Measurements from ENCODE around the gene ZFYVE1.

DNA sequence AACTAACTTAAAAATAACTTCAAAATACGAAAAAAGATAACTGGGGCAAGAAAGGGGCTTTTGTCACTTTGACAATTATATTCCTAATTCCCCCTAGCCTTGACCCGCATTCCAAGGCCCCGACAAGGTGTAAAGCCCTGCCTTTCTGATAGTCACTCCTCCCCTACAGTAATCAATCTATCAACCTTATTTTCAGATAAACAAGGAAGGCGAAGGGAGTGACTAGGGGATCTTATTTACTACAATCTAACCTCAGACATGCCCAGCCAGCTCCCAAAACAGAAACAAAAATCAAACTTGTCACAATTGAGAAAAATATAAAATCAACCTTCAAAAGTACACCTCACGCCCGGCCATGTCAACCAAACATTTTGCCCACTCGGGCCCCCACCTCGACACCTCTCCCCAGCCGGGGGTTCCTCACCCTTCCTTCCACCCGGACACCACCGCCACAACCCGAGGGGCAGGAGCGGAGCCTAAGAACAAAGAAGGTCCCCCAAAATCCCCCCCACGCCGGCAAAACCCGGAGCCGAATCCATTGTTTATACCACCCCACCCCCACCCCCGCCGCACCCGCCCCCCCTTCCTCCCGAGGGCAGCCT is 562 bp downstream of the ZFYVE1 start:
- TF ChIP-seq, protein P1, sequence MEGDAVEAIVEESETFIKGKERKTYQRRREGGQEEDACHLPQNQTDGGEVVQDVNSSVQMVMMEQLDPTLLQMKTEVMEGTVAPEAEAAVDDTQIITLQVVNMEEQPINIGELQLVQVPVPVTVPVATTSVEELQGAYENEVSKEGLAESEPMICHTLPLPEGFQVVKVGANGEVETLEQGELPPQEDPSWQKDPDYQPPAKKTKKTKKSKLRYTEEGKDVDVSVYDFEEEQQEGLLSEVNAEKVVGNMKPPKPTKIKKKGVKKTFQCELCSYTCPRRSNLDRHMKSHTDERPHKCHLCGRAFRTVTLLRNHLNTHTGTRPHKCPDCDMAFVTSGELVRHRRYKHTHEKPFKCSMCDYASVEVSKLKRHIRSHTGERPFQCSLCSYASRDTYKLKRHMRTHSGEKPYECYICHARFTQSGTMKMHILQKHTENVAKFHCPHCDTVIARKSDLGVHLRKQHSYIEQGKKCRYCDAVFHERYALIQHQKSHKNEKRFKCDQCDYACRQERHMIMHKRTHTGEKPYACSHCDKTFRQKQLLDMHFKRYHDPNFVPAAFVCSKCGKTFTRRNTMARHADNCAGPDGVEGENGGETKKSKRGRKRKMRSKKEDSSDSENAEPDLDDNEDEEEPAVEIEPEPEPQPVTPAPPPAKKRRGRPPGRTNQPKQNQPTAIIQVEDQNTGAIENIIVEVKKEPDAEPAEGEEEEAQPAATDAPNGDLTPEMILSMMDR (IDR thresholded peaks at IDR 0.05; ENCODE audit: poor library complexity) = no peak
- TF ChIP-seq EZH2 (IDR thresholded peaks at IDR 0.05; ENCODE audit: borderline replicate concordance) = no peak
